ENCODE results near the gene VPS52. TPM values are rescaled to one million over a fixed set of nuclear protein-coding genes. Genes with fewer than 3 reads are reported as not detected.

Gene VPS52
- polyA plus RNA-seq, 1 donor from 2014 or later: 29.1 TPM

DNA sequence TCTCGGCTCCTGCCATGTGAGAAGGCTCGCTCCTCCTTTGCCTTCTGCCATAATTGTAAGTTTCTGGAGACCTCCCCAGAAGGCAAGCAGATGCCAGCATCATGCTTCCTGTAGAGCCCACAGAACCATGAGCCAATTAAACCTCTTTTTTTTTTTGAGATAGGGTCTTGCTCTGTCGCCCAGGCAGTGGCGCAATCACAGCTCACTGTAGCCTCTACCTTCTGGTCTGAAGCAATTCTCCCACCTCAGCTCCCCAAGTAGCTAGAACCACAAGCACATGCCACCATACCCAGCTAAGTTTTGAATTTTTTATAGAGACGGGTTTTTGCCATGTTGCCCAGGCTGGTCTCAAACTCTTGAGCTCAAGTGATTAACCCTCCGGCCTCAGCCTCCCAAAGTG is 34.8 kb downstream of the VPS52 start:
- Histone ChIP-seq H3K27ac (ENCODE audit: low read length) (no peak overlapping the region), H3F3A (ENCODE audit: insufficient read depth, low read length, poor library complexity, severe bottlenecking) (no peaks in the 10 kb centered on the region), H3K9me3 (ENCODE audit: low read length) (no peaks in the 10 kb centered on the region), H3K36me3 (ENCODE audit: insufficient read depth, low read length) (no peaks in the 10 kb centered on the region), H3K27me3 (ENCODE audit: insufficient read depth, low read depth, low read length) (no peaks in the 10 kb centered on the region), H3K4me2 (ENCODE audit: low read length) (no peak overlapping the region), H4K20me1 (ENCODE audit: insufficient read depth) (no peaks in the 10 kb centered on the region), H2AFZ (ENCODE audit: low read depth, low read length) (no peak overlapping the region), H3K4me3 (ENCODE audit: low read length) (no peak overlapping the region), H3K9me2 (ENCODE audit: insufficient read depth, low read length) (no peaks in the 10 kb centered on the region), H3K9ac (ENCODE audit: low read length) (no peak overlapping the region), H3K79me2 (replicated peaks; ENCODE audit: insufficient read depth, low read length) (no peaks in the 10 kb centered on the region)
- TF ChIP-seq EP300 (conservative IDR thresholded peaks at IDR 0.05; ENCODE audit: poor library complexity, severe bottlenecking) (no peak), POLR2AphosphoS5 (IDR thresholded peaks at IDR 0.05) (no peak), TAF1 (IDR thresholded peaks at IDR 0.05; ENCODE audit: low read depth) (no peak), RAD21 (conservative IDR thresholded peaks at IDR 0.05) (no peak), EZH2 (IDR thresholded peaks at IDR 0.05; ENCODE audit: borderline replicate concordance, insufficient read depth, low read length, poor library complexity, severe bottlenecking) (no peak), SMC3 (conservative IDR thresholded peaks at IDR 0.05; ENCODE audit: poor library complexity) (no peak), MXI1 (conservative IDR thresholded peaks at IDR 0.05; ENCODE audit: poor library complexity, severe bottlenecking) (no peak)
- TF ChIP-seq, protein P1, sequence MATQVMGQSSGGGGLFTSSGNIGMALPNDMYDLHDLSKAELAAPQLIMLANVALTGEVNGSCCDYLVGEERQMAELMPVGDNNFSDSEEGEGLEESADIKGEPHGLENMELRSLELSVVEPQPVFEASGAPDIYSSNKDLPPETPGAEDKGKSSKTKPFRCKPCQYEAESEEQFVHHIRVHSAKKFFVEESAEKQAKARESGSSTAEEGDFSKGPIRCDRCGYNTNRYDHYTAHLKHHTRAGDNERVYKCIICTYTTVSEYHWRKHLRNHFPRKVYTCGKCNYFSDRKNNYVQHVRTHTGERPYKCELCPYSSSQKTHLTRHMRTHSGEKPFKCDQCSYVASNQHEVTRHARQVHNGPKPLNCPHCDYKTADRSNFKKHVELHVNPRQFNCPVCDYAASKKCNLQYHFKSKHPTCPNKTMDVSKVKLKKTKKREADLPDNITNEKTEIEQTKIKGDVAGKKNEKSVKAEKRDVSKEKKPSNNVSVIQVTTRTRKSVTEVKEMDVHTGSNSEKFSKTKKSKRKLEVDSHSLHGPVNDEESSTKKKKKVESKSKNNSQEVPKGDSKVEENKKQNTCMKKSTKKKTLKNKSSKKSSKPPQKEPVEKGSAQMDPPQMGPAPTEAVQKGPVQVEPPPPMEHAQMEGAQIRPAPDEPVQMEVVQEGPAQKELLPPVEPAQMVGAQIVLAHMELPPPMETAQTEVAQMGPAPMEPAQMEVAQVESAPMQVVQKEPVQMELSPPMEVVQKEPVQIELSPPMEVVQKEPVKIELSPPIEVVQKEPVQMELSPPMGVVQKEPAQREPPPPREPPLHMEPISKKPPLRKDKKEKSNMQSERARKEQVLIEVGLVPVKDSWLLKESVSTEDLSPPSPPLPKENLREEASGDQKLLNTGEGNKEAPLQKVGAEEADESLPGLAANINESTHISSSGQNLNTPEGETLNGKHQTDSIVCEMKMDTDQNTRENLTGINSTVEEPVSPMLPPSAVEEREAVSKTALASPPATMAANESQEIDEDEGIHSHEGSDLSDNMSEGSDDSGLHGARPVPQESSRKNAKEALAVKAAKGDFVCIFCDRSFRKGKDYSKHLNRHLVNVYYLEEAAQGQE (IDR thresholded peaks at IDR 0.05; ENCODE audit: borderline replicate concordance): no peak
- TF ChIP-seq, protein P2, sequence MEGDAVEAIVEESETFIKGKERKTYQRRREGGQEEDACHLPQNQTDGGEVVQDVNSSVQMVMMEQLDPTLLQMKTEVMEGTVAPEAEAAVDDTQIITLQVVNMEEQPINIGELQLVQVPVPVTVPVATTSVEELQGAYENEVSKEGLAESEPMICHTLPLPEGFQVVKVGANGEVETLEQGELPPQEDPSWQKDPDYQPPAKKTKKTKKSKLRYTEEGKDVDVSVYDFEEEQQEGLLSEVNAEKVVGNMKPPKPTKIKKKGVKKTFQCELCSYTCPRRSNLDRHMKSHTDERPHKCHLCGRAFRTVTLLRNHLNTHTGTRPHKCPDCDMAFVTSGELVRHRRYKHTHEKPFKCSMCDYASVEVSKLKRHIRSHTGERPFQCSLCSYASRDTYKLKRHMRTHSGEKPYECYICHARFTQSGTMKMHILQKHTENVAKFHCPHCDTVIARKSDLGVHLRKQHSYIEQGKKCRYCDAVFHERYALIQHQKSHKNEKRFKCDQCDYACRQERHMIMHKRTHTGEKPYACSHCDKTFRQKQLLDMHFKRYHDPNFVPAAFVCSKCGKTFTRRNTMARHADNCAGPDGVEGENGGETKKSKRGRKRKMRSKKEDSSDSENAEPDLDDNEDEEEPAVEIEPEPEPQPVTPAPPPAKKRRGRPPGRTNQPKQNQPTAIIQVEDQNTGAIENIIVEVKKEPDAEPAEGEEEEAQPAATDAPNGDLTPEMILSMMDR (IDR thresholded peaks at IDR 0.05; ENCODE audit: poor library complexity, severe bottlenecking): no peak

DNA sequence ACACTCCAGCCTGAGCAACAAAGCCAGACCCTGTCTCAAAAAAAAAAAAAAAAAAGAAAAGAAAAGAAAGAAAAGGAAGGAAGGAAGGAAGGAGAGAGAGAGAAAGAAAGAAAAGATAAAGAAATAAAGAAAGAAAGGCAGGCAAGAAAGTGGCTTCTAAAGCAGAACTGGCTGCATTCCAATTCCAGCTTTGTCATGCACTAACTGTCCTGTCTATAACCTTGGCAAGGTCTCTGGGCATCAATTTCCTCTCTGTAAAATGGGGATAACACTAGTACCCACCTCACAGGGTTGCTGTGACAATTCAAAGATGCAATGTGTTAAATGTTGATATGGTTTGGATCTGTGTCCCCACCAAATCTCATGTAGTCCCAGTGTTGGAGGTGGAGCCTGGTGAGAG is 35.3 kb downstream of the VPS52 start:
- H3K9me3 ChIP-seq (ENCODE audit: low read length): no peaks in the 10 kb centered on the region
- no peaks in the 10 kb centered on the region for H3K79me2 ChIP-seq (replicated peaks; ENCODE audit: insufficient read depth, low read length)
- no peak overlapping the region for H3K4me2 ChIP-seq (ENCODE audit: low read length)
- H3K9ac ChIP-seq (ENCODE audit: low read length): no peak overlapping the region
- H3K27me3 ChIP-seq (ENCODE audit: insufficient read depth, low read depth, low read length): no peaks in the 10 kb centered on the region
- no peaks in the 10 kb centered on the region for H4K20me1 ChIP-seq (ENCODE audit: insufficient read depth)
- H3K9me2 ChIP-seq (ENCODE audit: insufficient read depth, low read length): no peaks in the 10 kb centered on the region
- TF ChIP-seq, protein P1 (IDR thresholded peaks at IDR 0.05; ENCODE audit: borderline replicate concordance): no peak
- TF ChIP-seq MXI1 (conservative IDR thresholded peaks at IDR 0.05; ENCODE audit: poor library complexity, severe bottlenecking) (no peak), EP300 (conservative IDR thresholded peaks at IDR 0.05; ENCODE audit: poor library complexity, severe bottlenecking) (no peak), POLR2AphosphoS5 (IDR thresholded peaks at IDR 0.05) (no peak), TAF1 (IDR thresholded peaks at IDR 0.05; ENCODE audit: low read depth) (no peak), RAD21 (conservative IDR thresholded peaks at IDR 0.05) (no peak), SMC3 (conservative IDR thresholded peaks at IDR 0.05; ENCODE audit: poor library complexity) (no peak)
- H3K27ac ChIP-seq (ENCODE audit: low read length): no peak overlapping the region
- H3K4me3 ChIP-seq (ENCODE audit: low read length): no peak overlapping the region
- H3K36me3 ChIP-seq (ENCODE audit: insufficient read depth, low read length): no peaks in the 10 kb centered on the region
- H2AFZ ChIP-seq (ENCODE audit: low read depth, low read length): no peak overlapping the region
- no peaks in the 10 kb centered on the region for H3F3A ChIP-seq (ENCODE audit: insufficient read depth, low read length, poor library complexity, severe bottlenecking)

Data from neural cell (in vitro differentiated cells).